K562 (cell line): ENCODE results near the gene SAE1. TPM values are rescaled to one million over a fixed set of nuclear protein-coding genes. Genes with fewer than 3 reads are reported as not detected.

Source experiments
- ATAC-seq: fragments of 200-7000 bp; cut with Tn5 transposase; 3 replicates; pipeline ENCODE4 v1.9.1; 2020; ENCODE audit warnings: moderate library complexity
- BruUV-seq: library from RNA; stranded (reverse); fragments of 400-500 nt; replicated peaks from 2 replicates; lab custom pipeline; 2021; lab: Mats Ljungman, UMichigan
- CTCF ChIA-PET: fragments of 300-600 bp; formaldehyde crosslinking; extraction: SDS; loops from one replicate; lab custom pipeline; 2021; ENCODE audit warnings: low intra/inter-chr PET ratio; lab: Yijun Ruan, JAX
- POLR2A ChIA-PET: fragments of 300-600, 350-650 bp; sonication (Branson Sonifier 250); formaldehyde crosslinking; extraction: SDS; loops from one replicate; lab custom pipeline; 2021; ENCODE audit warnings: antibody characterized with exemption, inconsistent platforms; lab: Yijun Ruan, JAX
- DNase-seq, 4 experiments: peaks; one replicate each; pipeline versions ENCODE4 v3.0.0 to v3.0.0-alpha.2; 2011 to 2018; ENCODE audit warnings: low spot score in 3 of 4, mixed read lengths in 3 of 4; ENCODE audit errors: extremely low read depth in 1 of 4
- FAIRE-seq: peaks from 2 replicates; lab custom pipeline; 2011; peaks lifted over from hg19 to GRCh38; lab: Jason Lieb, UNC
- H2AFZ ChIP-seq: 2 replicates; pipeline ENCODE4 v1.6.0; 2011; ENCODE audit warnings: low read depth, low read length, control low read depth, inconsistent platforms
- H3K27ac ChIP-seq: fragments of 200-600 bp; 3 replicates; pipeline ENCODE4 v1.8.0; 2011; ENCODE audit warnings: low read depth, mild to moderate bottlenecking, control low read depth, inconsistent platforms, low read length, moderate library complexity, mixed read lengths; ENCODE audit errors: extremely low read depth
- H3K27me3 ChIP-seq, 2 experiments: fragments of 300-600 bp in 1 of 2; 2 replicates in 1 of 2; 3 replicates in 1 of 2; pipeline versions ENCODE4 v1.6.0 to v1.8.0; 2011; ENCODE audit warnings: inconsistent platforms in 2 of 2, low read length in 2 of 2, mild to moderate bottlenecking in 1 of 2, mixed read lengths in 1 of 2, moderate library complexity in 1 of 2; ENCODE audit not compliant: control insufficient read depth in 2 of 2, insufficient read depth in 2 of 2
- H3K36me3 ChIP-seq: fragments of 300-600 bp; 3 replicates; pipeline ENCODE4 v1.8.0; 2011; ENCODE audit warnings: mild to moderate bottlenecking, low read length, inconsistent platforms; ENCODE audit not compliant: control insufficient read depth, insufficient read depth
- H3K4me1 ChIP-seq, 2 experiments: fragments of 200-600 bp in 1 of 2; replicated peaks in 1 of 2; 2 replicates in 1 of 2; 3 replicates in 1 of 2; pipeline versions ENCODE4 v1.5.1 to v1.8.0; 2011; ENCODE audit warnings: inconsistent platforms in 2 of 2, low read length in 2 of 2, mild to moderate bottlenecking in 1 of 2, mixed read lengths in 1 of 2, moderate library complexity in 1 of 2; ENCODE audit not compliant: control insufficient read depth in 2 of 2, insufficient read depth in 2 of 2
- H3K4me2 ChIP-seq: 2 replicates; pipeline ENCODE4 v1.6.1; 2011; ENCODE audit warnings: low read length, control low read depth, inconsistent platforms, mixed read lengths; ENCODE audit not compliant: insufficient read depth
- H3K4me3 ChIP-seq: fragments of 200-600 bp; sonication (generic), shearing (Covaris generic); 2 replicates; pipeline ENCODE4 v1.5.1; 2016; ENCODE audit warnings: control low read depth, inconsistent platforms
- H3K79me2 ChIP-seq: fragments of 200-600 bp; 3 replicates; pipeline ENCODE4 v1.8.0; 2011; ENCODE audit warnings: low read length, inconsistent platforms; ENCODE audit not compliant: control insufficient read depth, insufficient read depth
- H3K9ac ChIP-seq, 2 experiments: 2 replicates each; pipeline versions ENCODE4 v1.6.0 to v1.6.1; 2011; ENCODE audit warnings: low read depth in 2 of 2, low read length in 2 of 2, control low read depth in 1 of 2, inconsistent platforms in 1 of 2, mild to moderate bottlenecking in 1 of 2, mixed read lengths in 1 of 2; ENCODE audit not compliant: insufficient read depth in 1 of 2
- H3K9me1 ChIP-seq: one replicate; pipeline ENCODE4 v1.6.0; 2011; ENCODE audit warnings: inconsistent platforms, mild to moderate bottlenecking, low read length, moderate library complexity; ENCODE audit not compliant: control insufficient read depth, insufficient read depth
- H3K9me3 ChIP-seq: replicated peaks from 2 replicates; pipeline ENCODE4 v1.5.1; 2011; ENCODE audit warnings: low read depth, low read length, inconsistent platforms; ENCODE audit not compliant: control insufficient read depth, insufficient read depth
- H4K20me1 ChIP-seq: replicated peaks from 2 replicates; pipeline ENCODE4 v1.6.1; 2011; ENCODE audit warnings: low read length, inconsistent platforms, mixed read lengths; ENCODE audit not compliant: control insufficient read depth, insufficient read depth
- ADNP ChIP-seq: fragments of 200-800 bp; sonication (Bioruptor generic); IDR thresholded peaks from 2 replicates; pipeline ENCODE4 v1.6.1; 2016; ENCODE audit warnings: missing genetic modification characterization, missing compliant biosample characterization
- BACH1 ChIP-seq: fragments of 200-800 bp; sonication (Bioruptor generic); IDR thresholded peaks from 2 replicates; pipeline ENCODE4 v1.6.1; 2016; ENCODE audit warnings: missing genetic modification characterization, missing compliant biosample characterization
- CCAR2 ChIP-seq: fragments of 200-400 bp; formaldehyde crosslinking; IDR thresholded peaks from 2 replicates; pipeline ENCODE4 v1.6.1; 2017; ENCODE audit warnings: mild to moderate bottlenecking, low read depth, low read length
- COPS2 ChIP-seq: fragments of 450-650 bp; conservative IDR thresholded peaks from 2 replicates; pipeline ENCODE4 v1.6.1; 2016; ENCODE audit warnings: mild to moderate bottlenecking, moderate library complexity
- CXXC5 ChIP-seq: fragments of 250-450 bp; sonication (Bioruptor Pico); IDR thresholded peaks from 2 replicates; pipeline ENCODE4 v1.8.0; 2022; ENCODE audit warnings: inconsistent platforms, mild to moderate bottlenecking, moderate library complexity
- EZH2 ChIP-seq: IDR thresholded peaks from 2 replicates; pipeline ENCODE4 v1.6.1; 2012; ENCODE audit warnings: low read depth, mild to moderate bottlenecking, inconsistent platforms, low read length, borderline replicate concordance
- FIP1L1 ChIP-seq: fragments of 200-400 bp; formaldehyde crosslinking; IDR thresholded peaks from 2 replicates; pipeline ENCODE4 v1.6.1; 2018; ENCODE audit warnings: mild to moderate bottlenecking, low read depth, low read length; ENCODE audit not compliant: poor library complexity, severe bottlenecking
- KLF13 ChIP-seq: fragments of 450-650 bp; IDR thresholded peaks from 2 replicates; pipeline ENCODE4 v1.6.1; 2016; ENCODE audit warnings: missing genetic modification characterization, low read depth, mild to moderate bottlenecking, missing compliant biosample characterization, moderate library complexity, borderline replicate concordance
- MEF2A ChIP-seq: IDR thresholded peaks from 2 replicates; pipeline ENCODE4 v1.6.1; 2011; ENCODE audit warnings: low read depth, mild to moderate bottlenecking, low read length, moderate library complexity; ENCODE audit not compliant: control insufficient read depth
- MXD1 ChIP-seq: fragments of 250-450 bp; sonication (Bioruptor Pico); IDR thresholded peaks from 2 replicates; pipeline ENCODE4 v1.8.0; 2021; ENCODE audit warnings: borderline replicate concordance, mild to moderate bottlenecking, moderate library complexity; ENCODE audit not compliant: poor library complexity, severe bottlenecking
- NFYB ChIP-seq: IDR thresholded peaks from 2 replicates; pipeline ENCODE4 v1.6.1; 2011; ENCODE audit warnings: mild to moderate bottlenecking, moderate library complexity; ENCODE audit not compliant: insufficient read length; ENCODE audit errors: extremely low read depth
- SMC3 ChIP-seq: conservative IDR thresholded peaks from 2 replicates; pipeline ENCODE4 v1.6.1; 2011; ENCODE audit warnings: low read depth, low read length, improper control_type of control experiment; ENCODE audit not compliant: insufficient read depth
- USF1 ChIP-seq: sonication (generic); formaldehyde crosslinking; IDR thresholded peaks from 2 replicates; pipeline ENCODE4 v1.9.0; 2022; ENCODE audit warnings: mild to moderate bottlenecking, missing genetic modification reagents
- ZNF217 ChIP-seq: sonication (generic); formaldehyde crosslinking; IDR thresholded peaks from 2 replicates; pipeline ENCODE4 v1.8.0; 2022; ENCODE audit warnings: mild to moderate bottlenecking, missing genetic modification reagents
- ZNF780A ChIP-seq: fragments of 250-450 bp; sonication (Bioruptor Pico); IDR thresholded peaks from 2 replicates; pipeline ENCODE4 v1.5.0; 2021; ENCODE audit warnings: mild to moderate bottlenecking
- WGBS: fragments of 100-300 bp; shearing (Covaris generic); methylation state at CpG from one replicate; pipeline ENCODE4 v1.1.6; 2016; ENCODE audit warnings: low coverage, mixed read lengths; ENCODE audit not compliant: insufficient coverage; ENCODE audit errors: missing lambda C conversion rate; 5-methylcytosine and 5-hydroxymethylcytosine counted together
- in situ Hi-C: fragments of 300-500 bp; cut with MboI; formaldehyde crosslinking; loops from 4 replicates; pipeline ENCODE4 v1.15.0; 2018; ENCODE audit warnings: inconsistent platforms, mixed read lengths
- intact Hi-C: fragments of 100-400 bp; cut with micrococcal nuclease; formaldehyde crosslinking; loops from 2 replicates; pipeline ENCODE4 v1.14.2; 2022
- polyA plus RNA-seq, 8 experiments: library from polyadenylated mRNA; depleted of rRNA in 4 of 8; stranded (reverse) in 5 of 8; unstranded in 3 of 8; fragments of >200 nt; fragmentation: Nextera tagmentation in 2 of 8; fragmentation: Illumina TruSeq in 1 of 8; extraction: Ambion mirVana in 2 of 8; extraction: Trizol in 1 of 8; gene quantifications; 2 replicates each; pipeline versions ENCODE4 v1.2.1 to v1.2.3, GENCODE V29; 2011 to 2014; ENCODE audit warnings: inconsistent platforms in 1 of 8, missing spikeins in 1 of 8
- total RNA-seq, 7 experiments: library from RNA; depleted of rRNA in 6 of 7; stranded (reverse); fragments of >200 nt in 6 of 7; fragmentation: Illumina TruSeq in 2 of 7; extraction: Trizol in 2 of 7; gene quantifications; 2 replicates each; pipeline versions ENCODE4 v1.2.1 to v1.2.3, GENCODE V29; 2011 to 2021; ENCODE audit warnings: low replicate concordance in 1 of 7

SAE1 gene
- total and polyA plus RNA-seq, 9 of the 15 experiments (the other 6 are each of a cell fraction or from before 2014, with no cell fraction given) = 82.8 to 299 (median 217) TPM

- TF ChIP-seq KLF13 = no peak
- no peak for TF ChIP-seq MXD1 (CRISPR knock-in tag)
- TF ChIP-seq CXXC5 = 0 out of 2 replicates have a peak, but pooled peaks have one; percentile 15
- 0 out of 2 replicates have a peak, but pooled peaks have one; percentile 20 for TF ChIP-seq USF1 (CRISPR knock-in tag)
- TF ChIP-seq, all 486 proteins: peak for 7
These were observed 105.5 kb downstream of the SAE1 start (continued) for GRCh38 chr19:47236072-47236675.

GRCh38 chr19:47239152-47239551, 108.5 kb downstream of the SAE1 start:
- POLR2A ChIA-PET = interaction anchor here (0.6 to 2.4 kb wide), 2 partner anchors 12 to 85 kb away, joined by 3 to 17 read pairs; no protein-coding TSS in a partner anchor
- H3K27ac ChIP-seq = no peak overlapping the region
- CTCF ChIA-PET = no interaction called here
- no peaks in the 10 kb centered on the region for H3K9me3 ChIP-seq
- 80% methylated on average over 14 of the region's 16 CpGs for WGBS
- no peaks in the 10 kb centered on the region for H4K20me1 ChIP-seq
- in situ Hi-C loops (no loop called here), intact Hi-C loops (no loop called here)
- H3K4me2 ChIP-seq = no peak overlapping the region
- H3K4me3 ChIP-seq = no peak overlapping the region
- BruUV-seq = no TSS peak
- H2AFZ ChIP-seq = no peak overlapping the region
- H3K79me2 ChIP-seq = no peaks in the 10 kb centered on the region
- TF ChIP-seq SMC3 (no peak), MEF2A (no peak), EZH2 (no peak), FIP1L1 (no peak), CCAR2 (no peak), ZNF217 (CRISPR knock-in tag) (no peak), NFYB (no peak), COPS2 (no peak), ZNF780A (CRISPR knock-in tag) (no peak), BACH1 (no peak), ADNP (tag) (no peak)
- DNase-seq (no peak), ATAC-seq (no peak), FAIRE-seq (no peak)
- H3K9ac ChIP-seq = no peak overlapping the region
- no peaks in the 10 kb centered on the region for H3K36me3 ChIP-seq
- peaks cover 25 to 46% of the 10 kb centered on the region in 2 experiments; a peak in 4 of 5 replicates for H3K4me1 ChIP-seq
- no peaks in the 10 kb centered on the region for H3K27me3 ChIP-seq
- H3K9me1 ChIP-seq = no peaks in the 10 kb centered on the region
